Measurements from ENCODE around the gene CD300LF. TPM values are rescaled to one million over a fixed set of nuclear protein-coding genes. Genes with fewer than 3 reads are reported as not detected.

Gene CD300LF
- total RNA-seq, 1 experiment from 2014 or later = not detected

DNA sequence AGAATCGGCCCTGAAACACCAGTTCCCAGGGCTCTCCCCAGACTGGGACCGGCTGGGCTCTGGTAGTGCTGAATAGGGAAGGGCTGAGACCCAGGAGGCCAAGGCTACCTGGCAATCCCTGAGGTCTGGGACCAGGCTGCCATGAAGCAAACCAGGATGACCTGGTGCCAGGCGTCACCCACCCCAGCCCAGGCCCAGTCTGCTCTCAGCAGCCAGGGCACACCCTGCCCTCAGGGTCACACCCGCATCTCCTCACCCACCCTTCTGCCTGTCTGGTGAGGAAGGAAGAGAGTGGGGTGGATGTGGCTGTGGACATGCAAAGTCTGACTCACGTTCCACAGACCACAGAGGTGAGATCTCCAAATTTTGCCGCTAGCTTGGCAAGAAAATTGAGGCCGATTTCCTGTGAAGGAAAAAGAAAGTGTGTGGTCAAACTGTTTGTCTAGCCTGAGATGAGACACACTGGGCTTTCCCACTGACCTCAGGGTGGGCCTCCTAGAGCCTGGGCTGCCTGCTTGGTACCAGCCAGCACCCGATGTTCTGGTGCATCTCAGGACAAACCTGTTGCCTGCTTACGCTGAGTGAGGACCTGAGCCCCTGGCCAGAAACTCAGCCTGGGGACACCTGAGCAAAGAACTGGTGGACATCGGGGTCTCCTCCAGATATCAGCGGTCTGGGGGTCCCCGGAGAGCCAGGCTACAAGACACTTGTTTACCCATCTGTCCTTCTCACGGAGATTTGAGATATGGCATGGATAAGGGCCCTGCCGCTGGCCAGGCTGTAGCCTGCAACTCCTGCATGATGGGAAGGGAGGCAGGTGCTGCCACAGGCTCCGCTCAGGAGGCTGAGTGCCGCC is 18.0 kb upstream of the CD300LF start:
- H3K79me2 ChIP-seq (ENCODE audit: low read length) = no peaks in the 10 kb centered on the region
- H3F3A ChIP-seq (ENCODE audit: low read length, unreplicated experiment) = peaks cover 5% of the 10 kb centered on the region
- intact Hi-C loops (cut with micrococcal nuclease) = no loop called here
- ChIA-PET POLR2A (ENCODE audit: unreplicated experiment) (no interaction called here), CTCF (no interaction called here)
- H3K9ac ChIP-seq (ENCODE audit: low read length) = no peak overlapping the region
- DNase-seq (peak; percentile 53), ATAC-seq (peak; percentile 67)
- H4K20me1 ChIP-seq (ENCODE audit: low read length) = no peaks in the 10 kb centered on the region
- TF ChIP-seq CTCF (conservative IDR thresholded peaks at IDR 0.05; ENCODE audit: low read depth, low read length) (no peak), EZH2phosphoT487 (IDR thresholded peaks at IDR 0.05; ENCODE audit: borderline replicate concordance, low read length) (no peak), EZH2 (IDR thresholded peaks at IDR 0.05; ENCODE audit: low read length, unreplicated experiment) (no peak)
- no peak overlapping the region for H3K4me3 ChIP-seq (ENCODE audit: low read length)
- no peak overlapping the region for H3K27ac ChIP-seq (ENCODE audit: low read length)
- H3K27me3 ChIP-seq (ENCODE audit: low read length) = peaks cover 39% of the 10 kb centered on the region
- H3K4me1 ChIP-seq (ENCODE audit: insufficient read depth, low read length) = peaks cover 11% of the 10 kb centered on the region; the same call in 1 of the 2 replicates
- no peaks in the 10 kb centered on the region for H3K9me2 ChIP-seq (replicated peaks; ENCODE audit: low read length)
- no peak overlapping the region for H2AFZ ChIP-seq (ENCODE audit: low read length)
- no TSS peak for BruUV-seq (replicated peaks)
- 0 out of 2 replicates have a peak overlapping the region, but pooled peaks have one; percentile 8 for H3K4me2 ChIP-seq (ENCODE audit: low read length)
- no peaks in the 10 kb centered on the region for H3K36me3 ChIP-seq (ENCODE audit: low read depth, low read length)
- H3K9me3 ChIP-seq (ENCODE audit: low read length) = no peaks in the 10 kb centered on the region

DNA sequence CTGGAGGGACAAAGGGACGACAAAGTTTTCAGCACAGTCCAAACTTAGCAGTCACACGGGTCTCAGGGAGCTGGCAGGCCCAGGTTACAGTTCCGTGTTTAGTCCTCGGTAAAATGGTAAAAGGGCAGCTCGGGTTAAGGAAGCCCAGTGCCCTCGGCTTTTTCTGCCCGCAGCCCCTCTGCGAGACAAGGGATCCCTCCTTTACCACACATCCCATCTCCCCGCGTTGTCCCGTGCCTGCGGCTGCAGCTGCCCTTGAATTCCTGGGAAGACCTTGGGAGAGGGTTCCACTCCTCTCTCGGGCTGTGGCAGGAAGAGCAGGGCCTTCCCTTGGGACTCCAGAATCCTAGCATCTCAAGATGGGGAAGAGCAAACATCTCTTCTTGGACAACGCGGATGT is 17.1 kb upstream of the CD300LF start:
- ATAC-seq (no peak), DNase-seq (no peak)
- no peak overlapping the region for H3K4me3 ChIP-seq (ENCODE audit: low read length)
- BruUV-seq (replicated peaks) = no TSS peak
- no peak for TF ChIP-seq CTCF (conservative IDR thresholded peaks at IDR 0.05; ENCODE audit: low read depth, low read length)
- TF ChIP-seq EZH2 (IDR thresholded peaks at IDR 0.05; ENCODE audit: low read length, unreplicated experiment) = no peak
- TF ChIP-seq EZH2phosphoT487 (IDR thresholded peaks at IDR 0.05; ENCODE audit: borderline replicate concordance, low read length) = no peak
- peaks cover 11% of the 10 kb centered on the region; the same call in 1 of the 2 replicates for H3K4me1 ChIP-seq (ENCODE audit: insufficient read depth, low read length)
- H2AFZ ChIP-seq (ENCODE audit: low read length) = no peak overlapping the region
- peaks cover 36% of the 10 kb centered on the region for H3K27me3 ChIP-seq (ENCODE audit: low read length)
- no peaks in the 10 kb centered on the region for H3K9me2 ChIP-seq (replicated peaks; ENCODE audit: low read length)
- CTCF ChIA-PET = no interaction called here
- H3K79me2 ChIP-seq (ENCODE audit: low read length) = no peaks in the 10 kb centered on the region
- no peaks in the 10 kb centered on the region for H3K9me3 ChIP-seq (ENCODE audit: low read length)
- H3K36me3 ChIP-seq (ENCODE audit: low read depth, low read length) = no peaks in the 10 kb centered on the region
- H3K27ac ChIP-seq (ENCODE audit: low read length) = no peak overlapping the region
- POLR2A ChIA-PET (ENCODE audit: unreplicated experiment) = interaction anchor here (0.6 kb wide), 1 partner anchor 430 kb away, joined by 3 read pairs; no protein-coding TSS in a partner anchor
- H3K9ac ChIP-seq (ENCODE audit: low read length) = no peak overlapping the region
- H3K4me2 ChIP-seq (ENCODE audit: low read length) = no peak overlapping the region
- peaks cover 5% of the 10 kb centered on the region for H3F3A ChIP-seq (ENCODE audit: low read length, unreplicated experiment)
- H4K20me1 ChIP-seq (ENCODE audit: low read length) = no peaks in the 10 kb centered on the region
- intact Hi-C loops (cut with micrococcal nuclease) = no loop called here

GRCh38 chr17:74729368-74729767 is 16.6 kb upstream of the CD300LF start:
- Histone ChIP-seq H3K9ac (ENCODE audit: low read length) (no peak overlapping the region), H2AFZ (ENCODE audit: low read length) (no peak overlapping the region), H3K27ac (ENCODE audit: low read length) (no peak overlapping the region), H3K4me1 (ENCODE audit: insufficient read depth, low read length) (peaks cover 11% of the 10 kb centered on the region; the same call in 1 of the 2 replicates), H3K4me3 (ENCODE audit: low read length) (no peak overlapping the region), H3K36me3 (ENCODE audit: low read depth, low read length) (no peaks in the 10 kb centered on the region), H3K9me2 (replicated peaks; ENCODE audit: low read length) (no peaks in the 10 kb centered on the region), H3K9me3 (ENCODE audit: low read length) (no peaks in the 10 kb centered on the region), H4K20me1 (ENCODE audit: low read length) (no peaks in the 10 kb centered on the region), H3F3A (ENCODE audit: low read length, unreplicated experiment) (peaks cover 5% of the 10 kb centered on the region), H3K79me2 (ENCODE audit: low read length) (no peaks in the 10 kb centered on the region), H3K4me2 (ENCODE audit: low read length) (no peak overlapping the region), H3K27me3 (ENCODE audit: low read length) (peaks cover 37% of the 10 kb centered on the region)
- CTCF ChIA-PET = no interaction called here
- no TSS peak for BruUV-seq (replicated peaks)
- DNase-seq (no peak), ATAC-seq (no peak)
- no peak for TF ChIP-seq EZH2phosphoT487 (IDR thresholded peaks at IDR 0.05; ENCODE audit: borderline replicate concordance, low read length)
- TF ChIP-seq EZH2 (IDR thresholded peaks at IDR 0.05; ENCODE audit: low read length, unreplicated experiment) = no peak
- no peak for TF ChIP-seq CTCF (conservative IDR thresholded peaks at IDR 0.05; ENCODE audit: low read depth, low read length)
- intact Hi-C loops (cut with micrococcal nuclease) = no loop called here
- POLR2A ChIA-PET (ENCODE audit: unreplicated experiment) = no interaction called here

Measured in PC-3 (cell line).